Ovary (tissue), 9 donors: ENCODE measurements around the gene N4BP2L2. TPM values are rescaled to one million over a fixed set of nuclear protein-coding genes. Genes with fewer than 3 reads are reported as not detected.

Experiments
- DNase-seq, 5 donors: peaks; one replicate each; pipeline ENCODE4 v3.0.0-alpha.2; 2019 to 2020
- H3K27ac ChIP-seq, 2 donors: fragments of 200-600 bp; one replicate each; pipeline versions ENCODE4 v1.5.1 to v1.8.0; 2019 to 2022
- H3K27me3 ChIP-seq: fragments of 200-600 bp; one replicate; pipeline ENCODE4 v1.8.0; 2022
- H3K36me3 ChIP-seq: fragments of 200-600 bp; sonication (generic); one replicate; pipeline ENCODE4 v1.5.1; 2019
- H3K4me1 ChIP-seq: one replicate; pipeline ENCODE4 v1.8.1; 2013; ENCODE audit warnings: mild to moderate bottlenecking, moderate library complexity; ENCODE audit not compliant: insufficient read depth
- H3K4me3 ChIP-seq: fragments of 200-600 bp; sonication (generic); one replicate; pipeline ENCODE4 v1.5.1; 2017
- H3K9me3 ChIP-seq, 2 donors: fragments of 200-600 bp in 1 of 2; sonication (generic) in 1 of 2; one replicate each; pipeline versions ENCODE4 v1.5.1 to v1.8.1; 2013 to 2019; ENCODE audit warnings: mild to moderate bottlenecking in 1 of 2, moderate library complexity in 1 of 2
- EP300 ChIP-seq: sonication (generic); formaldehyde crosslinking; IDR thresholded peaks from one replicate; pipeline ENCODE4 v1.6.1; 2017; ENCODE audit warnings: antibody characterized with exemption
- POLR2A ChIP-seq: fragments of 450-650 bp; IDR thresholded peaks from one replicate; pipeline ENCODE4 v1.6.1; 2017; ENCODE audit warnings: antibody characterized with exemption, mild to moderate bottlenecking, moderate library complexity
- WGBS, 3 donors: extraction: QIAGEN DNeasy Blood & Tissue Kit in 1 of 3; methylation state at CpG; one replicate each; pipeline versions ENCODE4 v1.1.5 to v1.1.7; 2013 to 2017; 5-methylcytosine and 5-hydroxymethylcytosine counted together
- intact Hi-C, 4 donors: fragments of 100-400 bp; cut with DNase I; formaldehyde crosslinking; loops; one replicate each; pipeline versions ENCODE4 v1.11.0 to v1.15.1; 2022 to 2023
- polyA plus RNA-seq, 2 donors: library from polyadenylated mRNA; stranded (reverse); fragments of 200-250 nt in 1 of 2; fragments of 350-450 nt in 1 of 2; fragmentation: Illumina TruSeq in 1 of 2; extraction: RNeasy Lipid Tissue Mini Kit (QIAGEN cat#74804) in 1 of 2; gene quantifications; one replicate each; pipeline ENCODE4 v1.2.3, GENCODE V29; 2013 to 2014
- total RNA-seq, 7 donors: library from RNA; depleted of rRNA in 2 of 7; stranded (reverse); fragments of >200 nt in 2 of 7; fragmentation: NEBNext Ultra II Directional in 3 of 7; extraction: Animal tissue kit (Norgen Biotek cat#: 25700) in 3 of 7; gene quantifications; one replicate each; pipeline versions ENCODE4 v1.1.0 to v1.2.4, GENCODE V29; 2016 to 2023
- TF ChIP-seq, protein P1 (sequence below), 3 donors: fragments of 450-650 bp in 2 of 3; fragments of 200-600 bp in 1 of 3; IDR thresholded peaks; one replicate each; pipeline versions ENCODE4 v1.5.1 to v1.8.0; 2016 to 2022; ENCODE audit warnings: antibody characterized with exemption in 3 of 3, mild to moderate bottlenecking in 1 of 3
- donor health status: DM: no; HTN: no; CAD: no; lungs with moderate emphysema.
- donor health status: DM: no; HTN: no; CAD: no.
- donor health status: Bipolar disorder and iron deficiency.
- donor health status: DM: yes; HTN: yes; CAD: no.
- donor health status: DM: no; HTN: no; CAD: no.
- donor health status: DM: yes; HTN: yes; CAD: no.

The N4BP2L2 gene
- total and polyA plus RNA-seq, 9 donors: 67.8 to 220 (median 168) TPM

DNA sequence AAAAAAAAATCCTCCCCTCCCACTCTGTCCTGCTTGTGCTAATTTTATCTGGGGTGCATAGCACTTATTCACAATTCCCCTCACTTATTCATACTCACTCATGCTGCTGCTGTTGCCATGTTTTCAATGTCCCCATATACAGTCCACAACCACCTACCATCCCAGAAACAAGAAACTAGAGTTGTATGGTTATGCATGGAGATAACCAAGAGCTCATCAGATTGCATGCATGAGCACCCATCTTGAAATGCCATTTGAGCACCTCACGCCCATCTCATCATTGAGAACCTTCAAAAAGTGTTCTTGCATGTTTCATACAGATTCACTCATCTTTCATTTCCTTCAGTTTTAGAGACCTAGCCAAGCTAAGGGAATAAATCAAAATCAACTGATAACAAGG is 15.1 kb upstream of the N4BP2L2 start:
- Histone ChIP-seq H3K27ac (no peak overlapping the region), H3K9me3 (no peaks in the 10 kb centered on the region), H3K27me3 (no peaks in the 10 kb centered on the region), H3K4me1 (no peaks in the 10 kb centered on the region), H3K36me3 (no peaks in the 10 kb centered on the region), H3K4me3 (no peak overlapping the region)
- DNase-seq: no peak
- WGBS, 3 donors: 86 to 91% (median 89%) methylated on average over 1 of the region's 1 CpG
- intact Hi-C loops: no loop called here
- TF ChIP-seq EP300 (no peak), POLR2A (no peak)
- TF ChIP-seq, protein P1, sequence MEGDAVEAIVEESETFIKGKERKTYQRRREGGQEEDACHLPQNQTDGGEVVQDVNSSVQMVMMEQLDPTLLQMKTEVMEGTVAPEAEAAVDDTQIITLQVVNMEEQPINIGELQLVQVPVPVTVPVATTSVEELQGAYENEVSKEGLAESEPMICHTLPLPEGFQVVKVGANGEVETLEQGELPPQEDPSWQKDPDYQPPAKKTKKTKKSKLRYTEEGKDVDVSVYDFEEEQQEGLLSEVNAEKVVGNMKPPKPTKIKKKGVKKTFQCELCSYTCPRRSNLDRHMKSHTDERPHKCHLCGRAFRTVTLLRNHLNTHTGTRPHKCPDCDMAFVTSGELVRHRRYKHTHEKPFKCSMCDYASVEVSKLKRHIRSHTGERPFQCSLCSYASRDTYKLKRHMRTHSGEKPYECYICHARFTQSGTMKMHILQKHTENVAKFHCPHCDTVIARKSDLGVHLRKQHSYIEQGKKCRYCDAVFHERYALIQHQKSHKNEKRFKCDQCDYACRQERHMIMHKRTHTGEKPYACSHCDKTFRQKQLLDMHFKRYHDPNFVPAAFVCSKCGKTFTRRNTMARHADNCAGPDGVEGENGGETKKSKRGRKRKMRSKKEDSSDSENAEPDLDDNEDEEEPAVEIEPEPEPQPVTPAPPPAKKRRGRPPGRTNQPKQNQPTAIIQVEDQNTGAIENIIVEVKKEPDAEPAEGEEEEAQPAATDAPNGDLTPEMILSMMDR (IDR thresholded peaks at IDR 0.05): no peak

DNA sequence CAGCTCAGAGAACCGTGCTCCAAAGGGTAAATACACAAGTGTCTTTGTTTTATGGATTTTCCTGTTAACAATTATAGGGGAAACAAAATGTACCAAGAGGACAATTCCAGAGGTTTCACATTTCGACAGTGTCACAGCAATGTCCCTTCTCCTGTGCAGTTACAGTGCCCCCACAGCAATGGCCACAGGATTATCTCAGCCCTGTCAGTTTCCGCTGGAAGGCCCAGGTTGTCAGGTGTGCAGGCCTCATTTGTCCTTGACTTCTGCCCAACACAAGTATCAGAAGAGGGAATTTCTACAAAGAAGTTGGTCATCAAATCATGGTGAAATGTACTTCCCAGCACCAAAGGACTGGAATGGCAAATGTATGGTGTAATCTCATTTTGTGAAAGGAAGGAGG is 11.2 kb upstream of the N4BP2L2 start:
- no peak for DNase-seq
- Histone ChIP-seq H3K27me3 (no peaks in the 10 kb centered on the region), H3K4me1 (no peaks in the 10 kb centered on the region), H3K4me3 (no peak overlapping the region), H3K27ac (no peak overlapping the region), H3K9me3 (no peaks in the 10 kb centered on the region), H3K36me3 (no peaks in the 10 kb centered on the region)
- 83 to 88% (median 88%) methylated on average over 3 of the region's 3 CpGs for WGBS, 3 donors
- intact Hi-C loops: loop anchor here in 1 of 4 donors (10.0 kb wide), 1 partner anchor 165 kb away; no protein-coding TSS in a partner anchor
- no peak for TF ChIP-seq EP300
- TF ChIP-seq, protein P1 (IDR thresholded peaks at IDR 0.05): no peak
- no peak for TF ChIP-seq POLR2A

DNA sequence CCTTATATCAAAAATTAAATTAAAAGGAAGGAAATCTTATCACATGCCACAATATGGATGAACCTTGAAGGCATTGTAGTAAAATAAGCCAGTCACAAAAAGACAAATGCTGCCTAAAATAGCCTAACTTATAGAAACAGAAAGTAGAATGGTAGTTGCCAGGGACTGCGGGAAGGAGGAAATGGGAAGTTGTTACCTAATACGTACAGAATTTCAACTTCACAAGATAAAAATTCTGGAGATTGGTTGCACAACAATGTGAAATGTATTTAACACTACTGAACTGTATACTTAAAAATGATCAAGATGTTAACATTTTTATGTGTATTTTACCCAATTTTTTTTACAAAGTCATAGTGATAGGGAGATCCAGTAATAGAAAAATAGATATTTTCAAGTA is 10.2 kb upstream of the N4BP2L2 start:
- TF ChIP-seq POLR2A (no peak), EP300 (no peak)
- TF ChIP-seq, protein P1 (IDR thresholded peaks at IDR 0.05): no peak
- Histone ChIP-seq H3K27ac (no peak overlapping the region), H3K36me3 (no peaks in the 10 kb centered on the region), H3K27me3 (no peaks in the 10 kb centered on the region), H3K4me1 (no peaks in the 10 kb centered on the region), H3K4me3 (no peak overlapping the region), H3K9me3 (no peaks in the 10 kb centered on the region)
- intact Hi-C loops: loop anchor here in 1 of 4 donors (10.0 kb wide), 1 partner anchor 164 kb away; no protein-coding TSS in a partner anchor
- WGBS, 3 donors: 49 to 57% (median 55%) methylated on average over 2 of the region's 2 CpGs
- DNase-seq: no peak

DNA sequence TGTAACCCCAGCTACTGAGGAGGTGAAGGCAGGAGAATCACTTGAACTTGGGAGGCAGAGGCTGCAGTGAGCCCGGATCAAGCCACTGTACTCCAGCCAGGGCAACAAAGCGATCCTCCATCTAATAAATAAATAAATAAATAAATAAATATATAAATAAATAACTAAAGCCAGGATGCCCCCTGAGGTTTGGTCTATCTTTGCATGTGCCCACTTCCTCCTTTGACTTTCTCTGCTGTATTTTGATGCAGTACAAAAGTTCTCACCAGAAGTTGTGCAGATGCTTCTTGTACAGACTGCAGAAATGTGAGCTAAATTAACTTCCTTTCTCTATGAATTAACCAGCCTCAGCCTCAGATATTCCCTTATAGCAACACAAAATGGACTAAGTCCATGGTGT is 6.5 kb upstream of the N4BP2L2 start:
- DNase-seq: no peak
- H3K27me3 ChIP-seq: no peaks in the 10 kb centered on the region
- H3K27ac ChIP-seq: no peak overlapping the region
- no peaks in the 10 kb centered on the region for H3K9me3 ChIP-seq
- TF ChIP-seq, protein P1 (IDR thresholded peaks at IDR 0.05): no peak
- TF ChIP-seq POLR2A (no peak), EP300 (no peak)
- no peak overlapping the region for H3K4me3 ChIP-seq
- WGBS, 3 donors: 97 to 99% (median 98%) methylated on average over 2 of the region's 2 CpGs
- intact Hi-C loops: loop anchor here in 1 of 4 donors (10.0 kb wide), 1 partner anchor 160 kb away; no protein-coding TSS in a partner anchor
- no peaks in the 10 kb centered on the region for H3K36me3 ChIP-seq
- no peaks in the 10 kb centered on the region for H3K4me1 ChIP-seq
